ENCODE data around the gene NUB1.
A peak's percentile ranks its signal among the peaks of the same experiment; 100 is the strongest.

Gene NUB1

DNA sequence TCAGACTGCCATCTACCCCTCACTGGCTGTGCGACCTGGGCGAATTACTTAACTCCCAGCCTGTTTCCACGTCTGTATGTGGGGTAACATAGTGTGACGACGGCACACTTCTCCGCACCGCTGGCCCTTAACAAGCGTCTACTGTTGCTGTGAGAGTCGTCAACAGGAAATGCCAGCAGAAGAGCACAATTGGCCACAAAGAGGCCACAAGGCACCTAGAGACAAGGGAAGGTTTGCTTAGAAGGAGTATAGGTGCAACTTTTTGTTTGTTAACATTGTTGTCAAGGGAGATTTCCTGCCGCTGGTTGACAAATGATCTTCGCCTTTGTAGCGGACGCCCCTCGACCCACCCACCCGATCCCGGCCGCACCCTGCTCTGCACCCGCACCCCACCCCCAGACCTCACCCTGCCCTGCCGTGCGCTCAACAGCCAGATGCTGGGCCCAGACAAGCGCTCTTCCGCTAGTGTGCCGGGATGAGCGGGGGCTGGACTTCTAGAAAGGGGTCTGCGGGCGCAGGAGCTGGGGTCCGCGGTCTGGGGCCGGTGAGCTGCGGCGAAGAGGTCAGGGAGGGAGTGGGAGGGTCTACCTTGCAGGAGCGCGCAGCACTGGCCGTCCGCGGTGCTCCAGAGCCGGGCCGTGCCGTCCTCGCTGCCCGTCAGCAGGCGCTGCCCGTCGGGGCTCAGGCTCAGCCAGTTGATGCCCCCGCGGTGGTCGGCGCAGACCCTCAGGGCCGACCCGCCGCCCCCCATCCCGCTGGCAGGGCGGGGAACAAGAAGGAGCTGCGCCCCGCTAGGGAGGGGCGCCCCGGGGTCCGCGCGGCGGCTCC lies 67.4 kb downstream of the NUB1 start:
- Histone ChIP-seq H3K27me3 (ENCODE audit: insufficient read depth, low read length) (peaks cover 52% of the 10 kb centered on the region), H3K36me3 (ENCODE audit: insufficient read depth, low read length) (no peaks in the 10 kb centered on the region; the same call in 1 of the 2 replicates), H3K9ac (ENCODE audit: low read depth, low read length) (peak overlapping the region; percentile 80), H3K4me1 (ENCODE audit: insufficient read depth, low read length) (peaks cover 12% of the 10 kb centered on the region), H3K9me3 (ENCODE audit: insufficient read depth, low read depth, low read length) (no peaks in the 10 kb centered on the region), H3K4me3 (ENCODE audit: low read length) (peak overlapping the region; percentile 97), H3K27ac (ENCODE audit: low read depth, low read length) (peak overlapping the region; percentile 53; the same call in 1 of the 2 replicates)
- WGBS, result 2% methylated on average over 61 of the region's 61 CpGs

DNA sequence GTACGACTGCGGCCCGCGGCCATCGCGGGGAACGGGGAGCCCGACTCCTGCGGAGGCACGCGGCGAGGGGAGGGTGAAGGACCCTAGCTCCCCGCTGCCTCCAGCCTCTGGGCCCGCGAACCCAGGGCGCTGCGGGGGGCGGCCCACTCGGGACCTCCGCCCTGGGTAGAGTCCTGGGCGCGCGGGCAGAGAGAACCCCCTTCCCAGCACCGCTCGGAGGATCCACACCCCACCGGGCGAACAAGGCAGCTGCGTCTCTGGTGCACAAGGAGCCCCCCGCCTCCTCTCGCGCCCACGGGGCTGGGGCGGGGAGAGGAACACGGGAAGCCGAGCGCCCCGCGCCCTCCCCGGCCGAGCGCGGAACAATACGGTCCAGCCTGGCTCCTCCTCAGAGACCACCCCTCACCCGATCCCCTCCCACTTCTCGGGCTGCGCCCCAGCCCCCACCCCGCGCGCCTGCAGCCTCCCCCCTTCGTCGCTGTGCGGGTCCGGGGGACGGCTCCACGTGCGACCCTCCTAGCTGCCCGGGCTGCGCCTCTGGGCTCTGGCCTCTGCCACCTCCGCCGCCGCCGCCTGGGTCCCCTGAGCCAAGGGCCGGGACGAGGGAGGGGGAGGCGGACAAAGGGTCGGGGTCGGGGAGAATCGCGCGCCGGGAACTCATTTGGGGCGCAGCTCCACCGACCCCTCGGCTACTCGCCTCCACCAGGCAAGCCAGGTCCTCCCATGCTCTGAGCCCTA lies 68.2 kb downstream of the NUB1 start, which contains the start of gene WDR86:
WDR86 (minus strand) TSS at position 372 of the 738 bp plus-strand sequence. CDS start 449 bp downstream, outside the sequence.
- Histone ChIP-seq H3K27ac (ENCODE audit: low read depth, low read length) (peak within 1 kb of the TSS; percentile 46; the same call in 1 of the 2 replicates), H3K4me1 (ENCODE audit: insufficient read depth, low read length) (peaks cover 12% of the 10 kb centered on the region), H3K9me3 (ENCODE audit: insufficient read depth, low read depth, low read length) (no peaks in the 10 kb centered on the region), H3K36me3 (ENCODE audit: insufficient read depth, low read length) (no peaks in the 10 kb centered on the region; the same call in 1 of the 2 replicates), H3K4me3 (ENCODE audit: low read length) (peak within 1 kb of the TSS; percentile 97), H3K9ac (ENCODE audit: low read depth, low read length) (peak within 1 kb of the TSS; percentile 80), H3K27me3 (ENCODE audit: insufficient read depth, low read length) (peaks cover 58% of the 10 kb centered on the region)
- under 1% methylated on average over 75 of the region's 75 CpGs for WGBS

DNA sequence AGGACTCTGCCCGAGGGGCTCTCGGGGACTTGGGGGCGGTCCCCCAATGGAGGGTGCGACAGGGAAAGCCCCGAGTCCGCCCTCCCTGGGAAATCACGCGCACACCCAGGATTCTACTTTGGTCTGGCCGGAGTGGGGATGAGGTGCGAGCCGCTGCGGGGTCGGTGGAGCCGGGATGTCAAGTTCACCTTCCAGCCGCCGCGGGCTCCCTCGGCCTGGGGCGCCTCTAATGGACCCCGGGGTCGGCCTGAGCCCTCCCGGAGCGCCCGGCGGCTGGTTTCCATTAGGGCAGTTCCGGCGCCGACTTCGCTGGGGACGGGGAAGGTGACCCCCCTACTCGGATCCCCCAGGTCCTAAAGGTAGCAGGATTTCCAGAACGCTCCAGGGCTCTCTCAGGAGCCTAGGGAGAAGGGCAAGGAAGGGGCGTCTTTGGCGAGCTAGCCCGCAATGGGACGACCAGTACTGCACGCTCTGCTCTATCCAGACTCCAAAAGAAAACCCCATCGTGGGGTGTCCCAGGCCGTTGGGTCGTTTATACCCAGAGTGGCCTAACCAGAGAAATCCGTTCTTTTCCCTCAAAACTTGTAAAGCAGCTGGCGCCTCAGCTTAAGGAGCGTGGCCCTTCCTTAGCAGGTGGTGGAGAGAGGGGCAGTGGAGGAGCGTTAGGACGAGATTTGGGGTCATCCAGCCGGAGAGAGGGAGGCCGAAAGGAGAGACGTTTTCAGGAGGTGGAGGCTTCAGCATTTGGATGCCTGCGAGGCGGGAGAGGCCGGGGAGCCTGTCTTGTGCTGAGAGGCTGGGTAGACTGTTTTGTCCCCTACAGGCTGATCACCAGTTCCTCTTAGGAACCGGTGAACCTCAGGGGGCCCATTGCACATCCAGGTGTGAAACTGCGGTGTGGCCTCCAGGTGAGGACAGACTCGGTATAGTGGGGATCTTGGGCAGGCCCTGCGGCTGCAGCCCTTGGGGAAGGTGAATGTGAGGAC lies 69.1 kb downstream of the NUB1 start:
- Histone ChIP-seq H3K4me3 (ENCODE audit: low read length) (peak overlapping the region; percentile 97), H3K4me1 (ENCODE audit: insufficient read depth, low read length) (peaks cover 12% of the 10 kb centered on the region), H3K27ac (ENCODE audit: low read depth, low read length) (peak overlapping the region; percentile 46; the same call in 1 of the 2 replicates), H3K27me3 (ENCODE audit: insufficient read depth, low read length) (peaks cover 65% of the 10 kb centered on the region), H3K36me3 (ENCODE audit: insufficient read depth, low read length) (no peaks in the 10 kb centered on the region; the same call in 1 of the 2 replicates), H3K9me3 (ENCODE audit: insufficient read depth, low read depth, low read length) (no peaks in the 10 kb centered on the region), H3K9ac (ENCODE audit: low read depth, low read length) (peak overlapping the region; percentile 80)
- 15% methylated on average over 55 of the region's 55 CpGs for WGBS

DNA sequence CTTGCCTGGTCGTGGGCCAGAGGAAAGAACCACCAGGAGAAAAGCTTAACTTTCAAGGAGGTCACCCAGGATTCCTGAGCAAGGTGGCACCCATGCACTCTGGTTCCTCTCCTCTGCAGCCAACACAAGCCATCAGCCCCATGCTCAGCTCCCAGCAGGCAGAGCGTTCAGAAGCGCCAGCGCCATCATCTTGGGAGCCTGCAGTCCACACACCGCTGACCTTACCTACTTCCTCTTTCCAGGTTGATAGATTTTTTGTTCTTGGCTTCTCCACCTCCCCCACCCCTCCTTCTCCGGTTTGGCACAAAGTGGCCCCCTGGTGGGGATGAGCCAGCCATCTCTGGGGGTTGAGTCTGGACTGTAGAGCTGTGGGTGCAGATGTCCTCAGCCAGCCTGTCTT lies 69.9 kb downstream of the NUB1 start:
- Histone ChIP-seq H3K9me3 (ENCODE audit: insufficient read depth, low read depth, low read length) (no peaks in the 10 kb centered on the region), H3K4me3 (ENCODE audit: low read length) (no peak overlapping the region), H3K4me1 (ENCODE audit: insufficient read depth, low read length) (peaks cover 17% of the 10 kb centered on the region), H3K27ac (ENCODE audit: low read depth, low read length) (no peak overlapping the region), H3K36me3 (ENCODE audit: insufficient read depth, low read length) (no peaks in the 10 kb centered on the region; the same call in 1 of the 2 replicates), H3K9ac (ENCODE audit: low read depth, low read length) (no peak overlapping the region), H3K27me3 (ENCODE audit: insufficient read depth, low read length) (peaks cover 73% of the 10 kb centered on the region)
- WGBS, result 61% methylated on average over 5 of the region's 6 CpGs

DNA sequence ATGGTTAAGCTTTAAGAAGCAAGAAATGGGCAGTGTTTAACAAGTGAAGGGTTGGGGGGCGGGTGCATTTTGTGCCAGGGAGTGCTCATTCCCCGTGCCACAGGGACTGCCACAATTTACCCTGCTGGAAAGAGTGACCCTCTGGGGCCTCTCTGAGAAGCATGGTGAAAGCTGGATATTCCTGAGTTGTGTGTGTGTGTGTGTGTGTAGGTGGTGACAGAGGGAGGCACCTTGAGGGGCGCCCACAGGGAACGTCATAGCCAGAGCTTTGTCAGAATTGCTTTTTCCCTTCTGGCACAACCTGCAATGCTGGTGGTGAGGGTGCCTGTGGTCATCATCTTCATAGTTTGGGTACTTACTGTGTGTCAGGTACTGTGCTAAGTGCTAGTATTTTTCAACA lies 70.7 kb downstream of the NUB1 start:
- 85% methylated on average over 4 of the region's 4 CpGs for WGBS
- Histone ChIP-seq H3K27me3 (ENCODE audit: insufficient read depth, low read length) (peaks cover 79% of the 10 kb centered on the region), H3K4me3 (ENCODE audit: low read length) (no peak overlapping the region), H3K36me3 (ENCODE audit: insufficient read depth, low read length) (no peaks in the 10 kb centered on the region), H3K9ac (ENCODE audit: low read depth, low read length) (no peak overlapping the region), H3K27ac (ENCODE audit: low read depth, low read length) (no peak overlapping the region), H3K9me3 (ENCODE audit: insufficient read depth, low read depth, low read length) (no peaks in the 10 kb centered on the region), H3K4me1 (ENCODE audit: insufficient read depth, low read length) (peaks cover 17% of the 10 kb centered on the region)

DNA sequence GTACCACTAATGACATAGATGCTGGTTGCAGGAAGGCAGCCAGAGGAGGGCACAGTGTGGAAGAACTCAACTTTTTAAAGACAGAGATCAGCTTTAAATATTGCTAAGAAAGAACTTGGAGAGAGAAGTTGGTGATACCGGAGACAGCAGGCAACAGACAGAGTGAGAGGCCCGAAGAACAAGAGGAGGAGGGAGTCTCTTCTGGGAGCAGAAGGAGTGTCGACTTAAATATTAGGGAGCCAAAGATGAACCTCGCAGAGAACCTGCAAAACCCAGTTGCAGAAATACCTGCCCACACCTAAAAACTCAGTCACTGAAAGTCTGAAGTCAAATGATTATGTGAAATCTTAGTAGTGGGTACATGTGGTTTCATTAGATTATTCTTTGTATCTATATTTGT lies 71.6 kb downstream of the NUB1 start:
- WGBS, result 90% methylated on average over 4 of the region's 4 CpGs
- Histone ChIP-seq H3K9me3 (ENCODE audit: insufficient read depth, low read depth, low read length) (no peaks in the 10 kb centered on the region), H3K27me3 (ENCODE audit: insufficient read depth, low read length) (peaks cover 79% of the 10 kb centered on the region), H3K4me3 (ENCODE audit: low read length) (no peak overlapping the region), H3K36me3 (ENCODE audit: insufficient read depth, low read length) (no peaks in the 10 kb centered on the region), H3K4me1 (ENCODE audit: insufficient read depth, low read length) (peaks cover 17% of the 10 kb centered on the region), H3K9ac (ENCODE audit: low read depth, low read length) (no peak overlapping the region), H3K27ac (ENCODE audit: low read depth, low read length) (no peak overlapping the region)

DNA sequence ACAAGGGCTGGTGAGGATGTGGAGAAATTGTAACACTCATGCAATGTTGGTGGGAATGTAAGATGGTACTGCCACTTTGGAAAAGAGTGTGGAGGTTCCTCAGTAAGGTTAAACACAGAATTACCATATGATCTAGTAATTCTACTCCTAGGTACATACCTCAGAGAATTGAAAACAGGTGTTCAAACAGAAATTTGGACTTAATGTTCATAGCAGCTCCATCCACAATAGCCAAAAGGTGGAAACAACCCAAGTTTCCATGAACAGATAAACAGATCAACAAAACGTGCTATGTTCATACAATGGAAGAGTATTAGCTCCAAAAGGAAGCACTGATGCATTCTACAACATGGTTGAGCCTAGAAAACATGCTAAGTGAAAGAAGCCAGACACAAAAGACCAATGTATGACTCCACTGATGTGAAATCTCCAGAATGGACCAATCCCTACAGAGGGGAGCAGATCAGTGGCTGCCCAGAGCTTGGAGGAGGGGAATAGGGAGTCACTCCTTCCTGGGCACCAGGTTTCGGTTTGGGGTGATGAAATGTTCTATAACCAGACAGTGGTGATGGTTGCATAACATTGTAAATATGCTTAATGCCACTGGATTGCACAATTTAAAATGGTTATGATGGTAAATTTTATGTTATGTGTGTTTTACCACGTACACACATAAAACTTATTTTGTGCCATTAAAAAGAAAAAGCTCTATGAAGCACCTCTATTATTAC lies 73.9 kb downstream of the NUB1 start:
- Histone ChIP-seq H3K36me3 (ENCODE audit: insufficient read depth, low read length) (no peaks in the 10 kb centered on the region), H3K9me3 (ENCODE audit: insufficient read depth, low read depth, low read length) (peaks cover 6% of the 10 kb centered on the region; the same call in 1 of the 2 replicates), H3K4me3 (ENCODE audit: low read length) (no peak overlapping the region), H3K27me3 (ENCODE audit: insufficient read depth, low read length) (peaks cover 58% of the 10 kb centered on the region), H3K27ac (ENCODE audit: low read depth, low read length) (no peak overlapping the region), H3K9ac (ENCODE audit: low read depth, low read length) (no peak overlapping the region), H3K4me1 (ENCODE audit: insufficient read depth, low read length) (peaks cover 17% of the 10 kb centered on the region)
- WGBS, result 95% methylated on average over 2 of the region's 3 CpGs

DNA sequence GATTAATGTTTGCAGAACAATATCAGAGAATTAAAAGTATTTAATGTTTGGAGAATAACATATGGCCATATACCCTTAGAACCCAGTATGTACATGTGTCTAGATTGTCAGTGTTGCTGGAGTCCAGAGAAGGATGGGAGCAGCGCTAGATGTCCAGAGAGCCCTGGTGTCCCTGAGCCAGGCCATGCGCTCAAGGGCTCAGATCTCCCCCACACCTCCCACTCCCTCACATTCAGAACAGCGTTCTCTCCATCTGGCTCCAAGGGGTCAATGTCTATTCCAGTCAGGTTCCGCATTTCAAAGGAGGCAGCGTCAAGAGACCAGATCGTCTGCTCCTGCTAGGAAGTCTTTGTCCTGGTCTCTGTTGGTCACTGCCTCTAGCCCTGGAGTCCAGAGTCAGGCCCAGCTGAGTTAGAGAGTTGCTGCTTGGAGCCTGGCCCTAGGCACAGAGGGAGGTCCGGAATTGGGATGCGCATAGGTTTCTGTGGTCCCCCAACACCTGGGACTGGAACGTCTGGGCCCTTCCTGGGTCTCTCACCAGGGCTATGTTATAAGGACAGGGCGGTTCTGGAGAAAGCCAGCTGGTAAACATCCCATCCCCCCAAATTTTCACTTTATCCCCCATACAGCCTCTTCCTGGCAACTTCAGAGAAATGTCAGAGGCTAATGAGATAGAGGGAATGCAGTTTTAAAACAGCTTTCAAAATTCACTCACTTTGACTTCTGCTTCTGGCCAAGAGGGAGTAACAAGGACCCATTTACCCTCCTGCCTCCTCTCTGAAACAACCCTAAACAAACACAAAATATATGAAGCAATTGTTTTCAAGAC lies 74.7 kb downstream of the NUB1 start:
- Histone ChIP-seq H3K9me3 (ENCODE audit: insufficient read depth, low read depth, low read length) (peaks cover 6% of the 10 kb centered on the region; the same call in 1 of the 2 replicates), H3K9ac (ENCODE audit: low read depth, low read length) (no peak overlapping the region), H3K27ac (ENCODE audit: low read depth, low read length) (no peak overlapping the region), H3K4me1 (ENCODE audit: insufficient read depth, low read length) (peaks cover 10% of the 10 kb centered on the region), H3K27me3 (ENCODE audit: insufficient read depth, low read length) (peaks cover 50% of the 10 kb centered on the region), H3K4me3 (ENCODE audit: low read length) (no peak overlapping the region), H3K36me3 (ENCODE audit: insufficient read depth, low read length) (no peaks in the 10 kb centered on the region)
- WGBS, result 36% methylated on average over 10 of the region's 10 CpGs

DNA sequence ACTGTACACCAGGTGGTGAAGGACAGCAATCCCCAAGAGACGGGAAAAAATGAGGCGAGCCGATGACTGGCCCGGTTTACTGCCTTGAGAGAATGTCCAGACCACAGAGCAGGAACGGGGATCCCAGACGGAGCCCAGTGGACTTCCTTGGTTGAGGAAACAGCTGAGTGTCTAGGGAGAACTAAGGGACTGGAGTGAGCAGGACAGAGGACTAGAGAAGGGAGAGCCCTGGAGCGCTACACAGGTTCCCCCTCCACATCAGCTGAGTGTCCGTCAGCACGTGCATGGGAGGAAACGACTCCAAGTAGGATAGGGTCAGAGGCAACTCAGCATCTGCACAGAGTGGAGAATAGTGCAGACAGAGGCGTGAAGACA lies 75.3 kb downstream of the NUB1 start:
- 87% methylated on average over 11 of the region's 11 CpGs for WGBS

More for the DNA sequence above, 75.3 kb downstream of the NUB1 start:
- H3K36me3 ChIP-seq (ENCODE audit: insufficient read depth, low read length), result no peaks in the 10 kb centered on the region
- no peak overlapping the region for H3K4me3 ChIP-seq (ENCODE audit: low read length)
- H3K9ac ChIP-seq (ENCODE audit: low read depth, low read length), result no peak overlapping the region
- peaks cover 6% of the 10 kb centered on the region; the same call in 1 of the 2 replicates for H3K9me3 ChIP-seq (ENCODE audit: insufficient read depth, low read depth, low read length)
- H3K4me1 ChIP-seq (ENCODE audit: insufficient read depth, low read length), result peaks cover 6% of the 10 kb centered on the region
- peaks cover 44% of the 10 kb centered on the region for H3K27me3 ChIP-seq (ENCODE audit: insufficient read depth, low read length)
- no peak overlapping the region for H3K27ac ChIP-seq (ENCODE audit: low read depth, low read length)

All from HUES64 (cell line).